ENCODE measurements around the gene PTPRM. TPM values are rescaled to one million over a fixed set of nuclear protein-coding genes. Genes with fewer than 3 reads are reported as not detected.

PTPRM gene
- total RNA-seq, 1 donor from 2014 or later, result 42.1 TPM

DNA sequence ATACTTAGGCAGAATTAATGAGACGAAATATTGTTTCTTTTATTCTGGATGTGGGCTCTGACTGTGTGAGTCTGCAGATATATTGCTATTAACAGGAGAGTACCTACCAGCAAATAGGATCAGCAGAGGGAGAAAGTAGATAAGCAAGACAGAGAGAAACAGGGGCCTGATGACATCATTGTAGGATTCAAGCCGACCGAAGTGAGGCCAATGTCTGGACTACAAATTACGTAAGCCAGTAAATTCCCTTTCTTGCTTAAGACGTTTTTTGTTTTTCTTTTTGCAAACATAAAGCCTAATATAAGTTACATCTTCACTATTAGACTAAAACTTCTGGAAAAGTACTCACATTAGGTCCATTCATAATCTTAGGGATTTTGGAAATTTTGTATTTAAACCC lies 21.4 kb upstream of the PTPRM start:
- no peak for DNase-seq (ENCODE audit: low read depth)
- no peak for FAIRE-seq
- Histone ChIP-seq H3K36me3 (ENCODE audit: control insufficient read depth, insufficient read depth, low read length) (no peaks in the 10 kb centered on the region), H3K27me3 (ENCODE audit: control insufficient read depth, insufficient read depth, low read length) (no peaks in the 10 kb centered on the region), H3K4me3 (ENCODE audit: low read depth, low read length) (no peak overlapping the region)
- TF ChIP-seq, protein P1, sequence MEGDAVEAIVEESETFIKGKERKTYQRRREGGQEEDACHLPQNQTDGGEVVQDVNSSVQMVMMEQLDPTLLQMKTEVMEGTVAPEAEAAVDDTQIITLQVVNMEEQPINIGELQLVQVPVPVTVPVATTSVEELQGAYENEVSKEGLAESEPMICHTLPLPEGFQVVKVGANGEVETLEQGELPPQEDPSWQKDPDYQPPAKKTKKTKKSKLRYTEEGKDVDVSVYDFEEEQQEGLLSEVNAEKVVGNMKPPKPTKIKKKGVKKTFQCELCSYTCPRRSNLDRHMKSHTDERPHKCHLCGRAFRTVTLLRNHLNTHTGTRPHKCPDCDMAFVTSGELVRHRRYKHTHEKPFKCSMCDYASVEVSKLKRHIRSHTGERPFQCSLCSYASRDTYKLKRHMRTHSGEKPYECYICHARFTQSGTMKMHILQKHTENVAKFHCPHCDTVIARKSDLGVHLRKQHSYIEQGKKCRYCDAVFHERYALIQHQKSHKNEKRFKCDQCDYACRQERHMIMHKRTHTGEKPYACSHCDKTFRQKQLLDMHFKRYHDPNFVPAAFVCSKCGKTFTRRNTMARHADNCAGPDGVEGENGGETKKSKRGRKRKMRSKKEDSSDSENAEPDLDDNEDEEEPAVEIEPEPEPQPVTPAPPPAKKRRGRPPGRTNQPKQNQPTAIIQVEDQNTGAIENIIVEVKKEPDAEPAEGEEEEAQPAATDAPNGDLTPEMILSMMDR (IDR thresholded peaks at IDR 0.05; ENCODE audit: insufficient read depth, low read length, severe bottlenecking), result no peak

DNA sequence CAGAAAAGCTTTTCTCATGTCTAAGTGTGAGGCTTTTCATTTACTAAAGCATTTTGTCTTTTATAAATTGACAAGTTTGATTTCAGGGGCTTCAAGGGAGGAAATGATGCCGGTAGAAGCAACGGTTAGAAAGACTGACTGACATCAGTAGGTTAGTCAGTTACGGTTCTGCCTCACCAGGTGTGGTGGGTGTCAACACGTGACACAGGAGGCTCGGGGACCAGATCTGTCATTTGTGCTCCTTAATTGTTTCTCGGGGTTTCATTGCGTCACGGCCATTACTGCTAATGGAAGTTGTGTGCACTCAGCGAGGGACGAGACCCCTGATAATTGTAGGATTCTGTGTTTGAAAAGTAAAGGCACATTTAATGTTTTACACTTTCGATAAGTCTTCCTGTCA lies 18.9 kb upstream of the PTPRM start:
- TF ChIP-seq, protein P1 (IDR thresholded peaks at IDR 0.05; ENCODE audit: insufficient read depth, low read length, severe bottlenecking), result no peak
- FAIRE-seq (no peak), DNase-seq (ENCODE audit: low read depth) (no peak)
- no peaks in the 10 kb centered on the region for H3K27me3 ChIP-seq (ENCODE audit: control insufficient read depth, insufficient read depth, low read length)
- H3K36me3 ChIP-seq (ENCODE audit: control insufficient read depth, insufficient read depth, low read length), result no peaks in the 10 kb centered on the region
- no peak overlapping the region for H3K4me3 ChIP-seq (ENCODE audit: low read depth, low read length)

DNA sequence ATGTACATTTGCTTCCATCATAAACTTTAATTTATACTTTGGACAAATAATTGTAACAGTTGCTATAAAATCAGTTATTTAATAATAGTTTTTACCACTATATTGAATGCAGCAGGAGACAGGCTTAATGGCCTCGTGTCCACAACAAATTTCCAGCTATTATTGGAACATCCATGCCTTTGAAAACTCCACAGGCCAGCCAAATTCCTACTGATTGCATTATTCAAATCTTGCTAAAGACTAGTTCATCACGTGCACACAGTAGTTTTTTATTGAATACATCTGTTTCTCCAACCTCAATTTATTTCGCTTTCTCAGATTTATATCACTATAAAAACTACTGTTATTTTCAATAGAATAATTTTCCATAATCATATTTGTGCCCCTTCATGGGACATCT lies 18.4 kb upstream of the PTPRM start:
- Histone ChIP-seq H3K4me3 (ENCODE audit: low read depth, low read length) (no peak overlapping the region), H3K36me3 (ENCODE audit: control insufficient read depth, insufficient read depth, low read length) (no peaks in the 10 kb centered on the region), H3K27me3 (ENCODE audit: control insufficient read depth, insufficient read depth, low read length) (no peaks in the 10 kb centered on the region)
- FAIRE-seq (no peak), DNase-seq (ENCODE audit: low read depth) (no peak)
- TF ChIP-seq, protein P1 (IDR thresholded peaks at IDR 0.05; ENCODE audit: insufficient read depth, low read length, severe bottlenecking), result no peak

DNA sequence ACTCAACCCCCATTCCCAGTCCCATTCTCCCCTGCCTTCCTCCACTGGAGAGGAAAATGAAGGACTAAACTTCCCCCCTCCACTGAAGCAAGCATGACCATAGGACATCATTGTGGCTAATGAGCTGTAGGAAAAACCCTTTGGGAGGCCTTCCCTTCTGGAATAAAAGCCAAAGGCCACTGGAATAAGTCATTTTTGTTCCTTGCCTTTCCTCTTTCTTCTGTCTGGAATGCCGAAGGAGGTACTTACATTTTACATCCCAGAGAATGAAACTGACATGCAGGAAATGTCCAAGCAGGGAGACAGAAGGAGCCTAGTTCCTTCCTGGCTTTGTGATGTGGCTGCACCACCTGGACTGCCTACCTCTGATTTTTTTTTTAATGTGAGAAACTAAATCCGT lies 9.1 kb upstream of the PTPRM start:
- no peaks in the 10 kb centered on the region for H3K36me3 ChIP-seq (ENCODE audit: control insufficient read depth, insufficient read depth, low read length)
- no peak overlapping the region for H3K4me3 ChIP-seq (ENCODE audit: low read depth, low read length)
- FAIRE-seq (no peak), DNase-seq (ENCODE audit: low read depth) (no peak)
- TF ChIP-seq, protein P1 (IDR thresholded peaks at IDR 0.05; ENCODE audit: insufficient read depth, low read length, severe bottlenecking), result no peak
- no peaks in the 10 kb centered on the region for H3K27me3 ChIP-seq (ENCODE audit: control insufficient read depth, insufficient read depth, low read length)

DNA sequence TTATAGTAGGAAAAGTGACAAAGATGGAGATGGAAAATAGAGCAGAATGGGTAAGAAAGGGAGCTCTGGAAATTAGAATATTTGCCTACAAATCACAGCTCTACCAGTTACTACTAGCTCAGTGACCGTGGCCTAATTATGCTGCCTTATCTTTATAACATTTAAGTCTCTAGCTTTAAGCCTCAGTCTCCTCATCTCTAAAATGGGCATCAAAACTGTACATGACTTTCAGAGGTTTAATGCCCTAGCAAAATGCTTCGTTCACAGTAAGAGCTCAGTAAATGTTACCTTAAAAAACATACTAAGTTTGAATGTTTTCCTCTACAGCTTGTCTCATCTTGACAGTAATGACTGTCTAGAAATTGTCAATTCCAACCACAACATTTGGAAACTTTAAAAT lies 8.3 kb upstream of the PTPRM start:
- no peak for DNase-seq (ENCODE audit: low read depth)
- H3K4me3 ChIP-seq (ENCODE audit: low read depth, low read length), result no peak overlapping the region
- H3K27me3 ChIP-seq (ENCODE audit: control insufficient read depth, insufficient read depth, low read length), result no peaks in the 10 kb centered on the region
- no peaks in the 10 kb centered on the region for H3K36me3 ChIP-seq (ENCODE audit: control insufficient read depth, insufficient read depth, low read length)
- FAIRE-seq, result no peak
- TF ChIP-seq, protein P1 (IDR thresholded peaks at IDR 0.05; ENCODE audit: insufficient read depth, low read length, severe bottlenecking), result no peak

DNA sequence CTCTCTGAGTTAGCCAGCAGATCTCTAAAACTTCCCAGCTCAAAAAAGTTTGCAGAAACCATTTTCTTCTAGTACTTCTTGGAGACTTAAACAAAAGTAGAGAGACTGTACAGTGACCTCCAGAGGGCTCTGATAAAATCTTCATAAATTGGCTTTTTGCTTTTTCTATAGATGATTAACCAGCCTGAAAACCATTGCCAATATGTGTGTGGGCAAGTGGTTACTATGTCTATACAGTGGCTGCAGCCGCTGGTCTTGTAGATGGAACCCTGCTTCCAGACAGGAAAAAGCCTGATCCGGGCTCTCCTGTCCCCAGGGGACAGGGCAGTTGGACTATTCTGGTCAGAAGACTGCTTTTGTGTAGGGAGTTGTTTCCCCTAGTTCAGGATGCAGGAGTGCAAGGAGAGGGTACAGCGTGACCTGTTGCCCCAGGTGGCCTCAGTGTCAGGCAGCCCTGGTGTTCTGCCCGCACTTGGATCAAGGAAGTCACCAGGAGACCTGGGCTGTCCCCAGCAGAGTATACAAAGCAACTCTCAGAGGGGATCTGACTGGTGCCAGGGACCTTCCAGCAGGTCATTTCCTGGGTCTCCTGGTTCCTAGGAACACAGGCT lies 7.3 kb upstream of the PTPRM start:
- FAIRE-seq (no peak), DNase-seq (ENCODE audit: low read depth) (no peak)
- TF ChIP-seq, protein P1 (IDR thresholded peaks at IDR 0.05; ENCODE audit: insufficient read depth, low read length, severe bottlenecking), result no peak
- H3K36me3 ChIP-seq (ENCODE audit: control insufficient read depth, insufficient read depth, low read length), result no peaks in the 10 kb centered on the region
- no peak overlapping the region for H3K4me3 ChIP-seq (ENCODE audit: low read depth, low read length)
- H3K27me3 ChIP-seq (ENCODE audit: control insufficient read depth, insufficient read depth, low read length), result no peaks in the 10 kb centered on the region

Measured in bronchial epithelial cell (primary cell).